Measurements from ENCODE around the gene CHD2.
"Not testable (repeated sequence)": the region's sequence is repeated elsewhere in the genome, so short reads cannot be mapped to it uniquely, and the experiment has no call there.

CHD2 gene

GRCh38 chr15:92918881-92919280, 18.8 kb downstream of the CHD2 start:
- not testable (repeated sequence) for DNase-seq; H3K4me3 ChIP-seq (ENCODE audit: control insufficient read depth in 1 of 7, extremely low read depth in 1 of 7, insufficient read depth in 4 of 7, low read depth in 2 of 7, low read length in 6 of 7); H3K27me3 ChIP-seq (replicated peaks in 2 of 5; ENCODE audit: control insufficient read depth in 4 of 5, insufficient read depth in 5 of 5, low read length in 4 of 5); H3K9me3 ChIP-seq (ENCODE audit: control extremely low read depth in 1 of 5, control insufficient read depth in 4 of 5, insufficient read depth in 2 of 5, low read depth in 1 of 5, low read length in 4 of 5); H3K27ac ChIP-seq (ENCODE audit: insufficient read depth in 1 of 2, low read depth in 1 of 2, low read length in 2 of 2, poor library complexity in 1 of 2, severe bottlenecking in 2 of 2)
- peaks cover 24 to 56% (median 35%) of the 10 kb centered on the region in 4 experiments for H3K4me1 ChIP-seq (ENCODE audit: control extremely low read depth in 1 of 4, control insufficient read depth in 4 of 4, insufficient read depth in 4 of 4, low read length in 3 of 4)
- peaks cover 0 to 27% (median 4%) of the 10 kb centered on the region in 4 experiments for H3K36me3 ChIP-seq (ENCODE audit: control insufficient read depth in 4 of 4, insufficient read depth in 4 of 4, low read length in 3 of 4)
- ChIA-PET CTCF (interaction anchor here (0.8 to 11.5 kb wide), 11 partner anchors 10 to 205 kb away, joined by 3 to 102 read pairs (median 9); partner anchors contain the start of gene CHD2), POLR2A (interaction anchor here (1.2 to 2.0 kb wide), 3 partner anchors 11 to 110 kb away, joined by 5 to 11 read pairs (median 9); partner anchors contain the start of gene CHD2)
- WGBS (ENCODE audit: insufficient coverage) = 96% methylated on average over 4 of the region's 9 CpGs

- Histone ChIP-seq H3K36me3 (ENCODE audit: control insufficient read depth in 4 of 4, insufficient read depth in 4 of 4, low read length in 3 of 4) (peaks cover 4 to 43% (median 16%) of the 10 kb centered on the region in 4 experiments), H3K27me3 (replicated peaks in 2 of 5; ENCODE audit: control insufficient read depth in 4 of 5, insufficient read depth in 5 of 5, low read length in 4 of 5) (no peaks in the 10 kb centered on the region), H3K4me1 (ENCODE audit: control extremely low read depth in 1 of 4, control insufficient read depth in 4 of 4, insufficient read depth in 4 of 4, low read length in 3 of 4) (peaks cover 16 to 44% (median 23%) of the 10 kb centered on the region in 4 experiments), H3K9me3 (ENCODE audit: control extremely low read depth in 1 of 5, control insufficient read depth in 4 of 5, insufficient read depth in 2 of 5, low read depth in 1 of 5, low read length in 4 of 5) (no peaks in the 10 kb centered on the region), H3K4me3 (ENCODE audit: control insufficient read depth in 1 of 7, extremely low read depth in 1 of 7, insufficient read depth in 4 of 7, low read depth in 2 of 7, low read length in 6 of 7) (no peak overlapping the region), H3K27ac (ENCODE audit: insufficient read depth in 1 of 2, low read depth in 1 of 2, low read length in 2 of 2, poor library complexity in 1 of 2, severe bottlenecking in 2 of 2) (no peak overlapping the region)
- ChIA-PET POLR2A (interaction anchor here (1.2 to 1.3 kb wide), 4 partner anchors 13 to 112 kb away, joined by 3 to 4 read pairs (median 4); partner anchors contain the start of gene CHD2), CTCF (interaction anchor here (0.8 to 11.5 kb wide), 6 partner anchors 11 to 823 kb away, joined by 3 to 102 read pairs (median 8); no protein-coding TSS in a partner anchor)
- WGBS (ENCODE audit: insufficient coverage) = 100% methylated on average over 1 of the region's 5 CpGs
- DNase-seq = no peak
Measured at GRCh38 chr15:92920595-92921161, 20.6 kb downstream of the CHD2 start.

- peaks cover 6 to 45% (median 24%) of the 10 kb centered on the region in 4 experiments for H3K36me3 ChIP-seq (ENCODE audit: control insufficient read depth in 4 of 4, insufficient read depth in 4 of 4, low read length in 3 of 4)
- DNase-seq = peak in 2 of 3 donors; percentile 48 to 65
- CTCF ChIA-PET = interaction anchor here (0.8 to 11.5 kb wide), 9 partner anchors 11 to 824 kb away, joined by 3 to 102 read pairs (median 5); no protein-coding TSS in a partner anchor
Measured at GRCh38 chr15:92921215-92922131, 21.3 kb downstream of the CHD2 start.

GRCh38 chr15:92922418-92923002, 22.4 kb downstream of the CHD2 start:
- peaks cover 13 to 54% (median 29%) of the 10 kb centered on the region in 4 experiments for H3K36me3 ChIP-seq (ENCODE audit: control insufficient read depth in 4 of 4, insufficient read depth in 4 of 4, low read length in 3 of 4)
- peak overlapping the region in 1 of 2 experiments; percentile 51 for H3K27ac ChIP-seq (ENCODE audit: insufficient read depth in 1 of 2, low read depth in 1 of 2, low read length in 2 of 2, poor library complexity in 1 of 2, severe bottlenecking in 2 of 2)
- ChIA-PET CTCF (interaction anchor here (1.0 to 11.5 kb wide), 7 partner anchors 9 to 125 kb away, joined by 3 to 102 read pairs (median 8); no protein-coding TSS in a partner anchor), POLR2A (no interaction called here)
- H3K27me3 ChIP-seq (replicated peaks in 2 of 5; ENCODE audit: control insufficient read depth in 4 of 5, insufficient read depth in 5 of 5, low read length in 4 of 5) = no peaks in the 10 kb centered on the region
- peak in 1 of 3 donors; percentile 35 for DNase-seq
- H3K4me3 ChIP-seq (ENCODE audit: control insufficient read depth in 1 of 7, extremely low read depth in 1 of 7, insufficient read depth in 4 of 7, low read depth in 2 of 7, low read length in 6 of 7) = peak overlapping the region in 2 of 7 experiments; percentile 18 to 20
- H3K4me1 ChIP-seq (ENCODE audit: control extremely low read depth in 1 of 4, control insufficient read depth in 4 of 4, insufficient read depth in 4 of 4, low read length in 3 of 4) = peaks cover 15 to 34% (median 20%) of the 10 kb centered on the region in 4 experiments
- WGBS (ENCODE audit: insufficient coverage) = 58% methylated on average over 3 of the region's 5 CpGs
- H3K9me3 ChIP-seq (ENCODE audit: control extremely low read depth in 1 of 5, control insufficient read depth in 4 of 5, insufficient read depth in 2 of 5, low read depth in 1 of 5, low read length in 4 of 5) = no peaks in the 10 kb centered on the region

More at GRCh38 chr15:92921215-92922131, 21.3 kb downstream of the CHD2 start:
- 81% methylated on average over 4 of the region's 4 CpGs for WGBS (ENCODE audit: insufficient coverage)
- Histone ChIP-seq H3K4me3 (ENCODE audit: control insufficient read depth in 1 of 7, extremely low read depth in 1 of 7, insufficient read depth in 4 of 7, low read depth in 2 of 7, low read length in 6 of 7) (peak overlapping the region in 1 of 7 experiments; percentile 18), H3K27ac (ENCODE audit: insufficient read depth in 1 of 2, low read depth in 1 of 2, low read length in 2 of 2, poor library complexity in 1 of 2, severe bottlenecking in 2 of 2) (peak overlapping the region; percentile 4 to 51), H3K9me3 (ENCODE audit: control extremely low read depth in 1 of 5, control insufficient read depth in 4 of 5, insufficient read depth in 2 of 5, low read depth in 1 of 5, low read length in 4 of 5) (no peaks in the 10 kb centered on the region), H3K27me3 (replicated peaks in 2 of 5; ENCODE audit: control insufficient read depth in 4 of 5, insufficient read depth in 5 of 5, low read length in 4 of 5) (no peaks in the 10 kb centered on the region), H3K4me1 (ENCODE audit: control extremely low read depth in 1 of 4, control insufficient read depth in 4 of 4, insufficient read depth in 4 of 4, low read length in 3 of 4) (peaks cover 16 to 40% (median 23%) of the 10 kb centered on the region in 4 experiments)
- POLR2A ChIA-PET = interaction anchor here (1.2 to 1.3 kb wide), 4 partner anchors 12 to 113 kb away, joined by 3 to 4 read pairs (median 4); partner anchors contain the start of gene CHD2

- H3K4me1 ChIP-seq (ENCODE audit: control extremely low read depth in 1 of 4, control insufficient read depth in 4 of 4, insufficient read depth in 4 of 4, low read length in 3 of 4) = peaks cover 12 to 25% (median 16%) of the 10 kb centered on the region in 4 experiments
- H3K27ac ChIP-seq (ENCODE audit: insufficient read depth in 1 of 2, low read depth in 1 of 2, low read length in 2 of 2, poor library complexity in 1 of 2, severe bottlenecking in 2 of 2) = no peak overlapping the region
- 75% methylated on average over 6 of the region's 7 CpGs for WGBS (ENCODE audit: insufficient coverage)
- H3K4me3 ChIP-seq (ENCODE audit: control insufficient read depth in 1 of 7, extremely low read depth in 1 of 7, insufficient read depth in 4 of 7, low read depth in 2 of 7, low read length in 6 of 7) = no peak overlapping the region
- no peaks in the 10 kb centered on the region for H3K9me3 ChIP-seq (ENCODE audit: control extremely low read depth in 1 of 5, control insufficient read depth in 4 of 5, insufficient read depth in 2 of 5, low read depth in 1 of 5, low read length in 4 of 5)
- POLR2A ChIA-PET = interaction anchor here (0.6 kb wide), 1 partner anchor 1338 kb away, joined by 4 read pairs; no protein-coding TSS in a partner anchor
- no peak for DNase-seq
- H3K27me3 ChIP-seq (replicated peaks in 2 of 5; ENCODE audit: control insufficient read depth in 4 of 5, insufficient read depth in 5 of 5, low read length in 4 of 5) = no peaks in the 10 kb centered on the region
- CTCF ChIA-PET = interaction anchor here (0.8 to 2.0 kb wide), 8 partner anchors 9 to 127 kb away, joined by 3 to 9 read pairs (median 4); no protein-coding TSS in a partner anchor
- H3K36me3 ChIP-seq (ENCODE audit: control insufficient read depth in 4 of 4, insufficient read depth in 4 of 4, low read length in 3 of 4) = peaks cover 24 to 70% (median 43%) of the 10 kb centered on the region in 4 experiments
Measured at GRCh38 chr15:92924216-92924615, 24.1 kb downstream of the CHD2 start.

GRCh38 chr15:92925454-92925853, 25.3 kb downstream of the CHD2 start:
- Histone ChIP-seq H3K4me1 (ENCODE audit: control extremely low read depth in 1 of 4, control insufficient read depth in 4 of 4, insufficient read depth in 4 of 4, low read length in 3 of 4) (peaks cover 12 to 25% (median 16%) of the 10 kb centered on the region in 4 experiments), H3K27me3 (replicated peaks in 2 of 5; ENCODE audit: control insufficient read depth in 4 of 5, insufficient read depth in 5 of 5, low read length in 4 of 5) (no peaks in the 10 kb centered on the region), H3K4me3 (ENCODE audit: control insufficient read depth in 1 of 7, extremely low read depth in 1 of 7, insufficient read depth in 4 of 7, low read depth in 2 of 7, low read length in 6 of 7) (no peak overlapping the region), H3K36me3 (ENCODE audit: control insufficient read depth in 4 of 4, insufficient read depth in 4 of 4, low read length in 3 of 4) (peaks cover 24 to 80% (median 51%) of the 10 kb centered on the region in 4 experiments), H3K9me3 (ENCODE audit: control extremely low read depth in 1 of 5, control insufficient read depth in 4 of 5, insufficient read depth in 2 of 5, low read depth in 1 of 5, low read length in 4 of 5) (no peaks in the 10 kb centered on the region), H3K27ac (ENCODE audit: insufficient read depth in 1 of 2, low read depth in 1 of 2, low read length in 2 of 2, poor library complexity in 1 of 2, severe bottlenecking in 2 of 2) (no peak overlapping the region)
- ChIA-PET POLR2A (no interaction called here), CTCF (interaction anchor here (1.9 to 2.1 kb wide), 2 partner anchors 11 to 123 kb away, joined by 4 to 5 read pairs; no protein-coding TSS in a partner anchor)
- 100% methylated on average over 2 of the region's 2 CpGs for WGBS (ENCODE audit: insufficient coverage)
- no peak for DNase-seq
